Neural cell (in vitro differentiated cells): Measurements from ENCODE around the gene STRN.

ENCODE experiments used
- CTCF ChIP-seq: fragments of 450-650 bp; IDR thresholded peaks from 2 replicates; pipeline ENCODE4 v1.5.1; 2014; ENCODE audit warnings: antibody characterized with exemption, mild to moderate bottlenecking, moderate library complexity; ENCODE audit not compliant: poor library complexity, severe bottlenecking
- EP300 ChIP-seq: fragments of 450-650 bp; conservative IDR thresholded peaks from 2 replicates; pipeline ENCODE4 v1.6.1; 2014; ENCODE audit warnings: antibody characterized with exemption, mild to moderate bottlenecking, moderate library complexity; ENCODE audit not compliant: poor library complexity, severe bottlenecking
- EZH2 ChIP-seq: fragments of 200-600, 300-800 bp; shearing (Covaris generic), sonication (generic); IDR thresholded peaks from 2 replicates; pipeline ENCODE4 v1.6.1; 2014; ENCODE audit warnings: antibody characterized with exemption, low read length, borderline replicate concordance, mild to moderate bottlenecking; ENCODE audit not compliant: insufficient read depth, poor library complexity, severe bottlenecking
- MXI1 ChIP-seq: fragments of 450-650 bp; conservative IDR thresholded peaks from 2 replicates; pipeline ENCODE4 v1.6.1; 2014; ENCODE audit warnings: antibody characterized with exemption, mild to moderate bottlenecking; ENCODE audit not compliant: poor library complexity, severe bottlenecking
- POLR2AphosphoS5 ChIP-seq: IDR thresholded peaks from 2 replicates; pipeline ENCODE4 v1.6.1; 2012

GRCh38 chr2:36886664-36887063 lies 79.7 kb downstream of the STRN start:
- TF ChIP-seq EP300 (no peak), CTCF (no peak), EZH2 (no peak), MXI1 (no peak), POLR2AphosphoS5 (no peak)
